Large intestine (tissue), 3 donors: ENCODE measurements around the gene TNFAIP8. TPM values are rescaled to one million over a fixed set of nuclear protein-coding genes. Genes with fewer than 3 reads are reported as not detected.
A peak's percentile ranks its signal among the peaks of the same experiment; 100 is the strongest.
"Not testable (repeated sequence)": the region's sequence is repeated elsewhere in the genome, so short reads cannot be mapped to it uniquely, and the experiment has no call there.

Source experiments
- DNase-seq, 2 donors: peaks; one replicate each; pipeline versions ENCODE4 v3.0.0 to v3.0.0-alpha.2; 2013
- H3K27ac ChIP-seq: one replicate; pipeline ENCODE4 v1.5.1; 2013; ENCODE audit warnings: low read length
- H3K27me3 ChIP-seq: 2 replicates; pipeline ENCODE4 v1.6.1; 2013; ENCODE audit warnings: low read length; ENCODE audit not compliant: control insufficient read depth, insufficient read depth
- H3K36me3 ChIP-seq: 2 replicates; pipeline ENCODE4 v1.6.1; 2013; ENCODE audit warnings: low read length; ENCODE audit not compliant: control insufficient read depth, insufficient read depth
- H3K4me1 ChIP-seq: one replicate; pipeline ENCODE4 v1.6.1; 2013; ENCODE audit warnings: low read length; ENCODE audit not compliant: control insufficient read depth, insufficient read depth
- H3K4me3 ChIP-seq: one replicate; pipeline ENCODE4 v1.5.1; 2013; ENCODE audit warnings: low read length
- H3K9me3 ChIP-seq: one replicate; pipeline ENCODE4 v1.6.1; 2013; ENCODE audit warnings: mild to moderate bottlenecking, low read depth, low read length, moderate library complexity; ENCODE audit not compliant: control insufficient read depth
- WGBS: methylation state at CpG from one replicate; pipeline ENCODE4 v1.1.5; 2013; ENCODE audit warnings: low lambda C conversion rate; ENCODE audit not compliant: insufficient coverage; 5-methylcytosine and 5-hydroxymethylcytosine counted together
- polyA plus RNA-seq: library from polyadenylated mRNA; unstranded; fragments of 120-200 nt; gene quantifications from one replicate; pipeline ENCODE4 v1.2.1, GENCODE V29; 2013

TNFAIP8 gene
- polyA plus RNA-seq, 1 donor = 17.1 TPM

GRCh38 chr5:119404033-119404432 is 48.2 kb downstream of the TNFAIP8 start:
- Histone ChIP-seq H3K27ac (no peak overlapping the region), H3K36me3 (no peaks in the 10 kb centered on the region), H3K9me3 (no peaks in the 10 kb centered on the region), H3K27me3 (no peaks in the 10 kb centered on the region), H3K4me1 (peaks cover 4% of the 10 kb centered on the region), H3K4me3 (no peak overlapping the region)
- WGBS = 90% methylated on average over 2 of the region's 2 CpGs
- DNase-seq = no peak

GRCh38 chr5:119405419-119405818 is 49.6 kb downstream of the TNFAIP8 start:
- H3K4me3 ChIP-seq = no peak overlapping the region
- H3K36me3 ChIP-seq = no peaks in the 10 kb centered on the region
- DNase-seq = no peak
- no peaks in the 10 kb centered on the region for H3K27me3 ChIP-seq
- WGBS = no CpG with 5 or more reads among the region's 4 CpGs
- no peak overlapping the region for H3K27ac ChIP-seq
- H3K4me1 ChIP-seq = peaks cover 3% of the 10 kb centered on the region
- H3K9me3 ChIP-seq = no peaks in the 10 kb centered on the region

- no CpG with 5 or more reads among the region's 5 CpGs for WGBS
- H3K27me3 ChIP-seq = no peaks in the 10 kb centered on the region
- H3K27ac ChIP-seq = no peak overlapping the region
- H3K4me3 ChIP-seq = no peak overlapping the region
- no peaks in the 10 kb centered on the region for H3K9me3 ChIP-seq
- H3K4me1 ChIP-seq = no peaks in the 10 kb centered on the region
- no peaks in the 10 kb centered on the region for H3K36me3 ChIP-seq
- DNase-seq = no peak
Observed at GRCh38 chr5:119406551-119407110, 50.8 kb downstream of the TNFAIP8 start.

GRCh38 chr5:119409235-119409815 is 53.5 kb downstream of the TNFAIP8 start:
- Histone ChIP-seq H3K27me3 (no peaks in the 10 kb centered on the region), H3K36me3 (no peaks in the 10 kb centered on the region), H3K4me3 (no peak overlapping the region), H3K9me3 (no peaks in the 10 kb centered on the region), H3K4me1 (no peaks in the 10 kb centered on the region), H3K27ac (no peak overlapping the region)
- no CpG with 5 or more reads among the region's 3 CpGs for WGBS
- no peak for DNase-seq

- Histone ChIP-seq H3K36me3 (no peaks in the 10 kb centered on the region), H3K27me3 (no peaks in the 10 kb centered on the region), H3K4me3 (no peak overlapping the region), H3K27ac (no peak overlapping the region), H3K4me1 (no peaks in the 10 kb centered on the region), H3K9me3 (no peaks in the 10 kb centered on the region)
- WGBS = no CpG with 5 or more reads among the region's 4 CpGs
- DNase-seq = no peak
Observed at GRCh38 chr5:119410448-119411159, 54.8 kb downstream of the TNFAIP8 start.

- Histone ChIP-seq H3K4me3 (peak overlapping the region; percentile 58), H3K9me3 (no peaks in the 10 kb centered on the region), H3K27ac (peak overlapping the region; percentile 41), H3K27me3 (no peaks in the 10 kb centered on the region), H3K4me1 (no peaks in the 10 kb centered on the region), H3K36me3 (no peaks in the 10 kb centered on the region)
- DNase-seq = peak; percentile 57 to 76
- 0% methylated on average over 1 of the region's 15 CpGs for whole genome bisulfite sequencing
Observed at GRCh38 chr5:119411361-119412278, 55.8 kb downstream of the TNFAIP8 start.

- Histone ChIP-seq H3K27ac (no peak overlapping the region), H3K36me3 (no peaks in the 10 kb centered on the region), H3K4me1 (no peaks in the 10 kb centered on the region), H3K27me3 (no peaks in the 10 kb centered on the region), H3K9me3 (no peaks in the 10 kb centered on the region), H3K4me3 (peak overlapping the region; percentile 58)
- DNase-seq = no peak
- no CpG with 5 or more reads among the region's 9 CpGs for WGBS
Observed at GRCh38 chr5:119412279-119413227, 56.7 kb downstream of the TNFAIP8 start.

GRCh38 chr5:119414124-119414734 is 58.4 kb downstream of the TNFAIP8 start:
- not testable (repeated sequence) for DNase-seq, H3K4me1 ChIP-seq, H3K27ac ChIP-seq, H3K36me3 ChIP-seq, H3K4me3 ChIP-seq, H3K27me3 ChIP-seq, H3K9me3 ChIP-seq
- WGBS = 100% methylated on average over 4 of the region's 13 CpGs

- H3K27me3 ChIP-seq = no peaks in the 10 kb centered on the region
- no peaks in the 10 kb centered on the region for H3K9me3 ChIP-seq
- no CpG with 5 or more reads among the region's 5 CpGs for WGBS
- H3K36me3 ChIP-seq = no peaks in the 10 kb centered on the region
- no peak for DNase-seq
- H3K4me1 ChIP-seq = no peaks in the 10 kb centered on the region
- no peak overlapping the region for H3K27ac ChIP-seq
- H3K4me3 ChIP-seq = no peak overlapping the region
Observed at GRCh38 chr5:119417891-119418605, 62.2 kb downstream of the TNFAIP8 start.
